ENCODE results near the gene C10orf71.

Gene C10orf71

DNA sequence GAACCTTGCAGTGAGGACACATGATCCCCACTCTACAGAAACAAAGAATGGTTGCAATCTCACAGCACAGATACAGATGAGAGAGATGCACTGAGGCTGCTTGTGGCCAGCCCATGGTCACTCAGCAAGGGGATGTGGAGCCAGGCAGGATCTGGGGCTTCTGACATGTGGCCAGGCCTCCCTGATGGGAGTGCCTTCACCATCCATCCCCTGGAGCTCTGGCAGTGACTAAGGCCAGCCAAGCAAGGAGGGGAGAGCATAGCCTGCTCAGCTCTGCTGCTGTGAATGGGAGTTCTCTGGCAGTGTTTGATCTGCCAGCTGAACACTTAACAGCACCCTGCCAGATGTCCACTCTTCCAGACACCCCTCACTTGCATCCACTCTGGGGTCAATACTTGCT lies 19.8 kb downstream of the C10orf71 start:
- DNase-seq: no peak

DNA sequence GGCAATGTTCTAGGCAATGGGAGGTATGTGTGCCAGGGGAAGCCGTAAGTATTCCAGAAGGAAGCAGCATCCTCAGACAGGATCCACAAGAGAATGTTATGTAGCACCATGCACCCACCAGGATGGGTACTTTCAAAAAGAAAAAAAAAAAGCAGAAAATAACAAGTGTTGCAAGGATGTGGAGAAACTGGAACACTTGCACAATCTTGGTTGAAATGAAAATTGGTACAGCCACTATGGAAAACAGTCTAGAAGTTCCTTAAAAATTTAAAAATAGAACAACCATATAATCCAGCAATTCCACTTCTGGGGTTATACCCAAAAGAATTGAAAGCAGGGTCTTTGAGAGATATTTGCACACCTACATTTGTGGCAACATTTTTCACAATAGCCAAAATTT lies 20.2 kb downstream of the C10orf71 start:
- DNase-seq: no peak

DNA sequence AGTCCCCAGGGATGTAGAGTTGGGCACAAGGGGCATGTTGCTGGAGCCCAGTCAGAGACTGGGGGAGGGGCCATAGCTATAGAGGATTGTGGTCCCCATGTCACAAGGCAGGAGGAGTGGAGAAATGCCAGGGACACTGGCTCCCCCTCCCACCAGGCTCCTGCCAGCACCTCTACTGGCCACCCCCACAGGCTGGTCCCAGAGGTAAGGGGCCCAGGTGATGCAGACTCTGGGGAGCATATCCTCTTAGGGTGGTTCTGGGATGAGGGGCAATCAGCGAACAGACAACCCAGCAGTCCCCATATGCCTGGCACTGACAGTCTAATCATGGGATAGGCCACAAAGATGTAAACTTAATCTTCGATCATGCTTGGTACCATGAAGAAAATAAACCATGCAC lies 21.2 kb downstream of the C10orf71 start:
- DNase-seq: no peak

DNA sequence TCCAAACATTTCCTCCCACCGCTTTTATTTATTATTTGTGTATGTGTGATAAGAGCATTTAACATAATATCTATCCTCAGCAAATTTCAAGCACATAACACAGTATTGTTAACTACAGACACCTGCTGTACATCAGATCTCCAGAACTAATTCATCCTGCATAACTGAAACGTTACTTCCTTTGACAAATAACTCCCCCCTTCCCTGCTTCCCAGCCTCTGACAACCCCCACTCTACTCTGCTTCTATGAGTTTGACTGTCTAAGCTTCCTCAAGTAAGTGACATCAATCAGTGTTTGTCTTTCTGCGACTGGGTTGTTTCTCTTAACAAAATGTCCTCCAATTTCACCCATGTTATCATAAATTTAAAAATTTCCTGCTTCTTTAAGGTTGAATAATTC lies 22.1 kb downstream of the C10orf71 start:
- no peak for DNase-seq

GRCh38 chr10:49322371-49323170 lies 23.6 kb downstream of the C10orf71 start:
- no peak for DNase-seq

DNA sequence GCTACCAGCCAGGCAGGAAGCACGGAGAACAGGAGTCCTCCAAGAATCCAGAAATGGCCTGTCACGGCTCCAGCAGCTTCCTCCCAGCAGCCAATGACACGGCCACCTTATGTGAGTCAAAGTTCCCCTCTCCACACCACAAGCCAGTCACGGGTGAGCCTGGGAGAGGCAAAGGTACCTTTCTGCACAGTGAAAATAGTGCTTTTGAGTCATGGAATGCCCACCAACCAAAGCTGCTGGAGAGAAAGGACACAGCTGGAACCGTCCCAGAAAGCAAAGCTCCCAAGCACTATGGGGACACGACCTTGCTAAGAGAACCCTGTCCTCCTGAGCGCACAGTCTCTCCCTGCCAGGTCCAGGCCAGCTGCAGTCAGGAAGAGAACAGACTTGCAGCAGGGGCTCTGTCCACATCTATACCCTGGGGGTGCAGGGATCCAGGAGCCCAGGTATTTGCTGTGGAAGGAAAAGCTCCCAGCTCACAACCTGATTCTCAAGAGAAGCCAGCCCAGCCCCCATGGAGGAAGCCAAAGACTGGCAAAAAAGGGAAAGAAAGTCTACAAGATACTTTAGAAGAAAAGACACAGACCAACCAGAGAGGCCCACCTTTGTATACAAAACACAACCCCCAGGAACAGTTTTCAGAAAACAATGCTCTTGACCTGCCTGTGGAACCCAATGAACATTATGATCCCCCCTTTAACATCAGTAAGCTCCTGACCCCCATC lies 24.4 kb downstream of the C10orf71 start:
- DNase-seq: no peak

DNA sequence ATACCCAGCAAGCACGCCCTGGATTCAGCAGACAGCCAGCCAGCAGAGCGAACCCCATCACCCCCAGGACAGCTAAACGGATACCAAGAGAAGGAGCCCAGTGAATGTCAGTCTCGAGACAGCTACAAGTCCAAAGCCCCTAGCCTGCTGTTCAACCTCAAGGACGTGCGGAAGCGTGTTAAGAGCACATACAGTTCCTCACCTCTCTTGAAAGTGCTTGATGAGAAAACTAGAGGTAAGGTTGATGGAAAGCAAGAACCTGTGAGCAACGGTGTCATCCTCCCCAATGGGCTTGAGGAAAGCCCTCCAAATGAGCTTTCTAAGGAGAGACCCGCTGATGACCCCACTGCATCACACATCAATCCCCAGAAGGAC lies 24.9 kb downstream of the C10orf71 start:
- no peak for DNase-seq

DNA sequence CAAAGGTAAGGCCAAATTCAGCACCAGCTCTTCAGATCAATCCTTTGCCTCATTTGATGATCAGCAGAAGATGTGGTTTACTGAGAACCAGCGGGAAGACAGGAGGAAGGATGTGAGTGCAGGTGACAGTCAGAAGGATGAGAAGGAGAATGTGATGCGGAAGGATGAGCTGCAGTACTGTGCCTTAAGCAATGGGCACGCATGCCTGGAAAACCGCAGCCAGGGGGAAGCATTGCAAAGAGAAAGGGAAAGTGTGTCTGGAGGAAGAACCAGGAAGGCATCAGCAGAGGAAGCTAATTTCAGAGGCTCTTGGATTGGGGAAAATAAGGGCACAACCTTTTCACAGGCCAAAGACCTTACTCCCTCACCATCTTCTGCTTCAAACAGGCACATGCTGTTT lies 25.7 kb downstream of the C10orf71 start:
- no peak for DNase-seq

- DNase-seq: no peak
These were observed 26.4 kb downstream of the C10orf71 start for GRCh38 chr10:49325131-49325915.

GRCh38 chr10:49325916-49326783 lies 27.2 kb downstream of the C10orf71 start:
- no peak for DNase-seq

DNA sequence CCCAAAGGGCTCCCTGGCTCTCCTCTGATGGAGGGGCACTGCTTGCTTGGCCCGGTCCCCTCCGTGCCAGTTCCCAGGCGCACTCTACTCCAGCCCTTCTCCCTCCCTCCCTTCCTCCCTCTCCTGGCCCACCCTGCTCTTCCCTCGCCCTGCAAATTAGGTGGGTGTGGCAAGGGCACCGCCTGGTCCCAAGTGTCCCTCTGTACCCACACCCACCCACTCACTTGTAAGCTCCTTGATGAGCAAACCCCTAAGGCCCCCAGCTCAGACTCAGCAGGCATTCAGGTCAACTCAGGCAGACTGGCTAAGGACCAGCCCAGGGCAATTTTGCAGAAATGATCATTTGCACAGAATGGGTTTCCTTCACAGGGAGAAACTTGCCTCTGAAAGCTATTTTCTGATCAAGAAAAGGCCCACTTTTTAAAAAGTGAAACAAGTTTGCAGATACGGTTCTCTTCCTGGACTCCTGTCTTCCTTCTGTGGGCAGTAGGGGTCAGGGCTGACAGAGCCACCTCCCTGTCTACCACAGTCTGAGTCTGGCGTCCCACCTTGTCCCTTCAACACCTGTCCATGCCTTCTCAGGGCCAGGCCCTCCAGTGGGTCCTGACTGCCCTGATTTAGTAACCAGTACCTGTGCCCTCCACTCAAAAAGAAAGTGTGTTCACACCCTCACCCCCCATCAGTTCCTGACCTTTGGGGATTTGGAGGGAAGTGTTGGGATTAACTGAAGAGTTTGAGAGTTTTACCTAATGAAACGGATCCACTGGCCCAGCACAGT lies 28.3 kb downstream of the C10orf71 start:
- DNase-seq: no peak

- no peak for DNase-seq
These were observed 29.6 kb downstream of the C10orf71 start for GRCh38 chr10:49328401-49329145.

- no peak for DNase-seq
These were observed 30.2 kb downstream of the C10orf71 start for GRCh38 chr10:49329146-49329505.

- no peak for DNase-seq
These were observed 31.2 kb downstream of the C10orf71 start for GRCh38 chr10:49330127-49330665.

DNA sequence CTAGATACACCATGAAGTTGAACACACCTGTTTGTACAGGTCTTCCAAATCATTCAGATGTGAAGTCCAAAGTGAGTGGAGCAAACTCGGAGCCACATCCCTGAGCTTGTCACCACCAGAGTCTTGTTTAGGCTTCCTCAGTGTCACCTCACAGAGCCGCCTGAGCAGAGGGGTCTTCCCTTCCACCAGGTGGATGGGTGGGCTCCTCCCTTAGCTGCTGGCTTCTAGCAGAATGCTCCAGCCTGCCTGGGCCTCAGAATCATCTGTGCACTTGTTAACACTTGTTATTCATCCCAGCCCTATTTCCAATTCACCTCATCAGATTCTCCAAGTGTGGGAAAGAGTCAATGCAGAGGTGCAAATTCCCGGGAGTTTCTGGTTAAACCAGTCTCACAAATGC lies 32.5 kb downstream of the C10orf71 start:
- no peak for DNase-seq

DNA sequence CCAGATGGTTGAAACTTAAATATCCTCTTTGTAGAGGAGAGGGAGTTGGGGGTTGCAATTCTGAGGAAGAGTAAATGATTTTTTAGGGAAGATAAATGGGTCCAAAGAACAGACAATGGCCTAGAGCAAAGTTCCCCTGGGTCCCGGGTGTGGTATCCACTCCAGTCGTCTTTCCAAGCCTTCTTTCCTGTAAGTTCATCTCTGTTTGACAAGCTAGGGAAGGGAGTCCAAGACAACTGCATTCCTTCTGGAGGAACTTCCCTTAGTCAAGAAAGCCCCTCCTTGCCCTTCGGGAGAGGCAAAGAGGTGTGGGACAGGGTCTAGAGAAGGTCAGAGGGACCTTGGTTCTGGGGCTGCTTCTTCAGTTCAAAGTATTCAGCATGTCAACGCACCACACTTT lies 33.4 kb downstream of the C10orf71 start:
- DNase-seq: no peak

GRCh38 chr10:49332768-49333167 lies 33.8 kb downstream of the C10orf71 start:
- no peak for DNase-seq

DNA sequence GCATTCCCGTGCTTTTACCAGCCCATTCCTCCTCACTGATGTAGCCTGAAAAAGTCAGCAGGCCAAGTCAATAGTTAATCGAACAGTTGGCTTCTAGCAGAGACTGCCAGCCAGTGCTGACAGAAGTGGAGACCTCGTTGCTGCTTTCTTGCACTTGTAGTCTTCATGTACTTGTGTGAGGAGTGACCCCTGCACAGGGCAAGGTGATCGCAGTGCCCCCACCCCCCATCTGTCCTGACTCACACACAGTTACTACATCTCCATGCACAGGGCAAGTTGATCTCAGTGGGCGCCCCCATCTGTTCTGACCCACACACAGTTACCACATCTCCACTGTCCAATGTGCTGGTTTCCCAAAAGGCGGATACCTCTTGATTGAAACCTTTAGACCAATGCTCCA lies 34.2 kb downstream of the C10orf71 start:
- no peak for DNase-seq

GRCh38 chr10:49334964-49335363 lies 36.0 kb downstream of the C10orf71 start:
- no peak for DNase-seq

DNA sequence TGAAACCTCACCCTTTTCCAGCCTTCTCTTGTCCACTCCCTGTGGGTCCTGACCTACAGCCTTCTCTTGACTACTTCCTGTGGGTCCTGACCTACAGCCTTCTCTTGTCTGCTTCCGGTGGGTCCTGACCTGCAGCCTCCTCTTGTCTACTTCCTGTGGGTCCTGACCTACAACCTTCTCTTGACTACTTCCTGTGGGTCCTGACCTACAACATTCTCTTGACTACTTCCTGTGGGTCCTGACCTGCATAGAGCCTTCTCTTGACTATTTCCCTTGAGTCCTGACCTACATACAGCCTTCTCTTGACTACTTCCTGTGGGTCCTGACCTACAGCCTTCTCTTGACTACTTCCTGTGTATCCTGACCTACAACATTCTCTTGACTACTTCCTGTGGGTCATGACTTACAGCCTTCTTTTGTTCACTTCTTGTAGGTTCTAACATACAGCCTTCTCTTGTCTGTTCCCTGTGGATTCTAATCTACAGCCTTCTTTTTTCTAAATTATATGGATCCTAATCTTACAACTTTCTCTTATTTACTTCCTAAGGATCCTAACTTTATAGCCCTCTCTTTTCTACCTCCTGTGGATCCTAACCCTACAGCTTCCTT lies 36.5 kb downstream of the C10orf71 start:
- DNase-seq: no peak

- no peak for DNase-seq
These were observed 39.6 kb downstream of the C10orf71 start for GRCh38 chr10:49338604-49339003.

Measured in COR-L47 (cell line).